Thymus (tissue), 11 donors: Measurements from ENCODE around the gene THRSP. TPM values are rescaled to one million over a fixed set of nuclear protein-coding genes. Genes with fewer than 3 reads are reported as not detected.

Experiments used
- DNase-seq, 9 donors: peaks; one replicate each; pipeline ENCODE4 v3.0.0-alpha.2; 2013; ENCODE audit warnings: low spot score in 9 of 9, low read depth in 6 of 9, missing footprints in 1 of 9
- H3K27ac ChIP-seq, 2 donors: one replicate each; pipeline ENCODE4 v1.5.1; 2013; ENCODE audit warnings: control low read depth in 1 of 2, low read depth in 1 of 2, low read length in 1 of 2, mild to moderate bottlenecking in 1 of 2, moderate library complexity in 1 of 2
- H3K27me3 ChIP-seq, 2 donors: one replicate each; pipeline ENCODE4 v1.5.1; 2013; ENCODE audit warnings: low read length in 1 of 2; ENCODE audit not compliant: control insufficient read depth in 2 of 2, insufficient read depth in 1 of 2
- H3K36me3 ChIP-seq, 2 donors: one replicate each; pipeline ENCODE4 v1.5.1; 2013; ENCODE audit warnings: low read length in 1 of 2, mild to moderate bottlenecking in 1 of 2, moderate library complexity in 1 of 2; ENCODE audit not compliant: control insufficient read depth in 2 of 2, insufficient read depth in 2 of 2
- H3K4me1 ChIP-seq, 2 donors: one replicate each; pipeline ENCODE4 v1.5.1; 2013; ENCODE audit warnings: low read length in 2 of 2; ENCODE audit not compliant: control insufficient read depth in 2 of 2, insufficient read depth in 2 of 2
- H3K4me3 ChIP-seq, 2 donors: one replicate each; pipeline ENCODE4 v1.5.1; 2013; ENCODE audit warnings: low read length in 2 of 2, control low read depth in 1 of 2, mild to moderate bottlenecking in 1 of 2
- H3K9me3 ChIP-seq, 2 donors: one replicate each; pipeline ENCODE4 v1.5.1; 2013; ENCODE audit warnings: low read length in 1 of 2, mild to moderate bottlenecking in 1 of 2; ENCODE audit not compliant: control insufficient read depth in 2 of 2, insufficient read depth in 1 of 2
- WGBS: extraction: QIAGEN DNeasy Blood & Tissue Kit; methylation state at CpG from one replicate; pipeline ENCODE4 v1.1.7; 2013; 5-methylcytosine and 5-hydroxymethylcytosine counted together
- polyA plus RNA-seq: library from polyadenylated mRNA; stranded (reverse); fragments of 200-250 nt; gene quantifications from one replicate; pipeline ENCODE4 v1.2.3, GENCODE V29; 2013
- total RNA-seq: library from RNA; stranded (reverse); fragments of 120-200 nt; gene quantifications from one replicate; pipeline ENCODE4 v1.2.4, GENCODE V29; 2013
- donor health status: healthy.

THRSP gene
- total and polyA plus RNA-seq, 2 donors, result 0.14 TPM; not detected in 1

DNA sequence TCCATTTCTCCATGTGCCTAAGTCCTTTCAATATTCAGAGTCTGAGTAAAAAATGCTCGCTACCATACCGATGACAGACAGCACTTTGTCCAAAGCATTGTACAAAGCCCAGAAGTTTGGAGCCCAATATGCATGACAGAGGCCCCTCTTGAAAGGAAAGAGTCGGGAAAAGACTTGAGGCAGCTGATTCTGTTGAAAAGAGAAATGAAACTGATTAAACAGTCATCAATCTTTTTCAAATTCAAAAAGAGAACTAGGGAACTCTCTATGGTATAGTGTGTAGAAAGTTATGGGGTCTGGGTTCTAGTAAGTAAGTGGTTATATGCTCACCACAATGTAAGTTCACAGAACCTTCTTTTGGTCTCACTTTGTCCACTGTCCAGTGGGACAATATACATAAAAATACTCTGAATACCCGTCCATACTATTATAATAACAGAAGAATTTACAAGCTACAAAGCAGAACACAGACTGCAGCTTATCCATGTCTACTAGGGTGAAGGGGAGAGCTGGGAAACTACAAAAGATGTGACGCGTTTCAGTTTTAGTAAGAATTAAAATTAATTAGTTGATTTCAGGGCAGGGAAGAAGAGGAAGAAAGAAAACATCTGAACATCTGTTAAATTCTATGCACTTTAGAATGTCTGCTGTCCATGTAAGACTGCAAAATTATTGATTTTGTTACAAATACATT is 49.1 kb downstream of the THRSP start:
- no peaks in the 10 kb centered on the region for H3K4me1 ChIP-seq
- H3K4me3 ChIP-seq, result no peak overlapping the region
- peaks cover 10 to 41% of the 10 kb centered on the region in 2 donors for H3K36me3 ChIP-seq
- H3K27me3 ChIP-seq, result no peaks in the 10 kb centered on the region
- no peak overlapping the region for H3K27ac ChIP-seq
- no peak for DNase-seq
- H3K9me3 ChIP-seq, result no peaks in the 10 kb centered on the region
- WGBS, result 87% methylated on average over 6 of the region's 6 CpGs

Other genes with a start within 250 kb of the THRSP start
- 51.8 TPM for gene RSF1, start 243.1 kb upstream of the THRSP start, total RNA-seq
- gene RSF1, start 243.1 kb upstream of the THRSP start, polyA plus RNA-seq, result 12.2 TPM
- gene AAMDC, start 242.7 kb upstream of the THRSP start, total RNA-seq, result 22.2 TPM
- gene AAMDC, start 242.7 kb upstream of the THRSP start, polyA plus RNA-seq, result 38.1 TPM
- gene INTS4, start 69.2 kb upstream of the THRSP start, total RNA-seq, result 31.2 TPM
- gene INTS4, start 69.2 kb upstream of the THRSP start, polyA plus RNA-seq, result 38.3 TPM
- gene KCTD14, start 40.6 kb upstream of the THRSP start, total RNA-seq, result 1.2 TPM
- 2.0 TPM for gene KCTD14, start 40.6 kb upstream of the THRSP start, polyA plus RNA-seq
- gene NDUFC2, start 16.0 kb downstream of the THRSP start, total RNA-seq, result 167 TPM
- 133 TPM for gene NDUFC2, start 16.0 kb downstream of the THRSP start, polyA plus RNA-seq
- 33.3 TPM for gene ALG8, start 75.8 kb downstream of the THRSP start, total RNA-seq
- gene ALG8, start 75.8 kb downstream of the THRSP start, polyA plus RNA-seq, result 45.1 TPM
- gene KCTD21, start 124.8 kb downstream of the THRSP start, total RNA-seq, result 3.7 TPM
- 5.6 TPM for gene KCTD21, start 124.8 kb downstream of the THRSP start, polyA plus RNA-seq
- 3.4 TPM for gene USP35, start 125.1 kb downstream of the THRSP start, total RNA-seq
- 13.1 TPM for gene USP35, start 125.1 kb downstream of the THRSP start, polyA plus RNA-seq